NCI-H526 treated with DMSO at 0.1 percent for 48 hours (cell line): ENCODE data around the gene GIMAP2.
"Not testable (repeated sequence)": the region's sequence is repeated elsewhere in the genome, so short reads cannot be mapped to it uniquely, and the experiment has no call there.

Source experiments
- DNase-seq: peaks from one replicate; lab custom pipeline; 2025; lab: John Stamatoyannopoulos, UW

The GIMAP2 gene

GRCh38 chr7:150685219-150686029, at the start of gene GIMAP2:
Gene GIMAP2 (plus strand): TSS chr7:150685706. CDS start chr7:150687060, 1,354 bp downstream.
- no peak for DNase-seq

DNA sequence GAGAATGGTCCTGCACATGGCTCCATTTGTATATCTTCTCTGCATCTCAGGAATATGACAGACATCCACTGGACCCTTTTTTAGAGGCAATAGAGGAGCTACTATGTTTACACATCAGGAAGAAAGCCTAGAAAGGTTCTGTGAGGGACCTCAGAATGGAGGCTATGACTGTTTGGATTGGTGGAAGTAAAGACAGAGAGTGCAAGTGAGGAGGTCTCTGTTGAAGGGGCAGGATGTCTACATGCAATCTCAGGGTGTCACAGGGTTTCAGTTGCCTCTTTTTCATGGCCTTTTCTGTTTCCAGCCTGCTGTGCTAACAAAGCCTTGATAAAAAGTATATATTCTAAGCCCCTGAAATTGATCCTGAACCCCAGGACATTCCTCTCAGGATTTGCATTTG, 43.7 kb upstream of the GIMAP2 start:
- DNase-seq = no peak

DNA sequence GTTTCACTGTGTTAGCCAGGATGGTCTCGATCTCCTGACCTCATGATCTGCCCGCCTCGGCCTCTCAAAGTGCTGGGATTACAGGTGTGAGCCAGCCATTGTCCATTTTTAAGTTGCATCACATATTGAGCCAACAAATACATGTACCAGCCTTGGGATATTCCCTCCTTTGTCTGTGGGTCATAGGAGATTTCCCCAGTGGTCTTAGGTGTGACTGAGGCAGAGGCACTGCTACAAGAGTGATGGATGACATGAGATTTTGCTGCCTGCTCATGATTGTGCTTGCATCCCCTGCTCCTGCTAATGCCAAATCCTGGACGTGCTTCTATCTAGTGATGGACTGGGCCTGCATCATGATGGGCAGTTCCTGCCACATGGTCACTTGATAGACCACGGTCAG, 42.6 kb upstream of the GIMAP2 start:
- DNase-seq = no peak

- DNase-seq = no peak
Observed at GRCh38 chr7:150645259-150646020, 40.1 kb upstream of the GIMAP2 start.

GRCh38 chr7:150648353-150649079, 37.0 kb upstream of the GIMAP2 start:
- no peak for DNase-seq

DNA sequence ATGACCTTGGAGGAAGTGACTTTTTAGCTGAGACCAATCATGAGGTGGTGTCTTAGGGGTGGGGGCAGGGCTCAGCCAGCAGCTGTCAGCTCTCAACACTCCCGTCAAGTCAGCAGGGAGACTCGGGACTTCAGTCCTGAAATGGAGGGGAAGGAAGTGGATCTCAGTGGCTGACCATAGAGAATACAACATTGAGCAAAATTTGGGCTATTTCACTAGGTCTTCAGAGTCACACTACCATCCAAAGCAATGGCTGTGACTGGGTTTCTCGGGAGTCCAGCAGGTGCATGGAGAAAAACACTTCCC, 36.5 kb upstream of the GIMAP2 start:
- DNase-seq = no peak

DNA sequence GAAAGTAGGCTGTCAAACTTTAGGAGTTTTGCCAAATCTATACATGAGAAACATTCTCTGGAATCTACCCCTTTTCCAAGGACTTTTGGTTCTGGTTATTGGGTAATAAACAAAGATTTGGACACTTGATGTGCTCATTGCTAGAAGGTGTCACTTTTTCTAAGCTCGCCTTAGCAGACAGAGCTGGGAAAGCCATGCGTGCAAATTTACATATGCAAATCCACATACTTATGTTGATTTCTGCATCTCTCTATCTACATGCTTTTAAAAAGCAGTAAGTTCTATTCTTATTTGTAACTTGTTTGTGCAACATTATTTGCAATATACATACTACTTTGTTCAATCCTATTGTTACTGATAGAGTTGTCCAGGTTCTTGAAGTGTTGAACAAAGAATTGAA, 30.8 kb upstream of the GIMAP2 start:
- DNase-seq = no peak

DNA sequence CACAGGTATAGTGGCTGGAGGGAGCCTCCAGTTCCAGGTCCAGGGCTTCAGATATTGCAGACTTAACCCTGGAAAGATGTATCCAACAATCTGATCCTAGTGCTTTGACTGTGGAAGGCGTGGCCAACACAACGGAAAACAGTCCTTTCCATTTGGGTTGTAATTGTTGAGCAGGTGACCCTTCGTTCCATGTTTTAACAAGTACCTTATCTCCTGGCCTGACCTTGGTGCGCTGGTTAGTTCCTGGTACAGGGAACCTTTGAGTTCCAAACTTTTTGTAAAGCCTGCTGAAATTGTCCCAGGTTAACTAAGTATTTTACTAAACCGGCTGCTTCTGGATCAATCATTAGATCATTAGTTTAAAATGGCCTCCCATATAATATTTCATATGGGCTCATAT, 29.5 kb upstream of the GIMAP2 start:
- no peak for DNase-seq

GRCh38 chr7:150657526-150657925, 28.0 kb upstream of the GIMAP2 start:
- no peak for DNase-seq

DNA sequence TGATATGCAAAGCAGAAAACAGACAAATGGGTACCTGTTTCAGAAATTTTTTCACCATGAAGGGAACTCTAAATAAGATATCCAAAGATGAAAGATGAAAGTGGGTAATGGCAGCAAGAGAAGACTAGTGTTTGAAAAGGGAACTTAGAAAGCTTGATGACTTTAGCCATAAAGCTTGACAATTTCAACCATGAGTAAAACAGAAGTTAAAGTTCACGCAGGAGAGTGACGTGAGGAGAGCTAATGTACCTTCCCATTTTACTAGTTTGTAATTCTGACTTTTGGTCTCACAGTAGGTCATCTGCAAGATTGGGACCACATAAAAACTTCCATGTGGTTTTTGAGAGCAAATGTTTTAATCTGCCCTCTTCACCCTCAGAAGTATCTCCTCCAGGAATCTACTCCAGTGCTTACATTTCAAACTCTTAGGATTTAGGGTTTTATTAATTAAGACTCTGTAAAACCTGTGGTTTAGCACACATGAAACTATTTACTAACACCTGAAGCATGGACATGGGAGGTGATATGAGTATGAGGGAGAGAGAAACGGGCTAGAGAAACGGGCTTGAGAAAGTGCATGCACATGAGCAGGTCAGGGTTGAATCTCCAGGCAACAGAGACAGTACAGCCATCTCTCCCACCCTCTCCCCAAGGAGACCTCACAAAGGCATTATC, 24.4 kb upstream of the GIMAP2 start:
- no peak for DNase-seq

DNA sequence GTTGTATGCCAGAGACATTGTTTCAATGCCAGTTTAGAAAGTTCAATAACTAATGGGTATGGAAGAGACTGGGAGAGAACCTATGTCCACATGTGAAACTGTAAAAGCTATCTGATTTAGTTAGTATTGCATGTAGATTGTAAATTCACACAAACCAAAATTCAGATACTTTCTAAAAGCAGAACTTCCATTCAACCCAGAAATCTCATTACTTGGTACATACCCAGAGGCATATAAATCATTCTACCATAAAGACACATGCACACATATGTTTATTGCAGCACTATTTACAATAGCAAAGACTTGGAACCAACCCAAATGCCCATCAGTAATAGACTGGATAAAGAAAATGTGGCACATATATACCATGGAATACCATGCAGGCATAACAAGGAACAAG, 22.7 kb upstream of the GIMAP2 start:
- DNase-seq = not testable (repeated sequence)

- DNase-seq = no peak
Observed at GRCh38 chr7:150663802-150664494, 21.6 kb upstream of the GIMAP2 start.

GRCh38 chr7:150665089-150665748, 20.3 kb upstream of the GIMAP2 start:
- DNase-seq = no peak

GRCh38 chr7:150665896-150666295, 19.6 kb upstream of the GIMAP2 start:
- DNase-seq = no peak

DNA sequence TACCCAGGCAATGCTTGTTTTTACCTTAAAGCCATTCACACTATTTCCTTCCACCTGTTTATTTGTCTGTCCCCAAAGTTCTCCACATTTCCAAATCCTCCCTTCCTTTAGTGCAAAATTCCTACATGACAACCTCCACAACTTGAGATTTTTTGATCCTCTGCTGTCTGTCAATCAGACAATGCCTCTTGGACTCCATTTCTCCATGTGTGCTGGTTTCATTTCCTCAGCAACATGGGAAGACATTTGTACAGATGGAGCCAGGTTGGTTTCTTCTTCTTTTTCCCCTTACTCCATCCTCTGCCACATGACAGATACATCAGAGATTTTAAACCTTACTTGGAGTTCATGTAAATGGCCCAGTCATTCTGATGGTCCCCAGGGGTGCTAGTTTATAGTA, 19.1 kb upstream of the GIMAP2 start:
- DNase-seq = no peak

DNA sequence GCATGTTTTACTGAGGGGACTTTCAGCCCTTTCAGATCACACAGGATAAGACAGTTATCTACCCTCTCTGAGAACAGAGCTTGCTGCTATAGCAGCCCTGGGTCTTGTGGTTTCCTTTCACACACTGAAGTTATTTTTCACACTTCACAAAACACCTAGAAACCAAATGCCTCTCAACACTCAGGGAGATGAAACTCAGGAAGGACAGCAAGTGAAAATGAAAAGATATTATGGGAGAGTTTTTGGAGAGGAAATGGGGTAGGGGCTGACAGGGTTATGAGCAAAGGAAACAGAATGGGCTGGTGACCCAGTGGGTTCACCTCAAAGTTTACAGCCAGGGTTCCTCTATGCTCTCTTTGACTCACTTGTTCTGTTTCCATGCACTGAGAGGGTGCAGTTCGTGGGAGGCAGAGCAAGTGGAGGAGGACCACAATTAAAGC, 17.0 kb upstream of the GIMAP2 start:
- no peak for DNase-seq

GRCh38 chr7:150668977-150669376, 16.5 kb upstream of the GIMAP2 start:
- DNase-seq = no peak

- not testable (repeated sequence) for DNase-seq
Observed at GRCh38 chr7:150671798-150672585, 13.5 kb upstream of the GIMAP2 start.

DNA sequence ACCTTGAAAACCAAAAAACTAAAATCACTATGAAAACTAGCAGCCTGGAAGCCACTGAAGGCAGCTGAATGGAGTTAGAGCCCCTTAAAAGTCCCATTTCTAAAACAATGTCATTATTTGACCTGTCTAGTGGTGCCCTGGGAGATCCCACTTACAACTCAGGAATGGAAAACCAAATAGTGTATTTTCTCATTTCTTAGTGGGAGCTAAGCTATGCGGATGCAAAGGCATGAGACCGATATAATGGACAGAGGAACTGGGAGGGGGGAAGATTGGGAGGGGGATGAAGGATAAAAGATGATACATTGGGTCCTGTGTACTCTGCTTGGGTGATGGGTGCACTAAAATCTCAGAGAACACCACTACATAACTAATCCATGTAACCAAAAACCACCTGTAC, 9.8 kb upstream of the GIMAP2 start:
- no peak for DNase-seq

DNA sequence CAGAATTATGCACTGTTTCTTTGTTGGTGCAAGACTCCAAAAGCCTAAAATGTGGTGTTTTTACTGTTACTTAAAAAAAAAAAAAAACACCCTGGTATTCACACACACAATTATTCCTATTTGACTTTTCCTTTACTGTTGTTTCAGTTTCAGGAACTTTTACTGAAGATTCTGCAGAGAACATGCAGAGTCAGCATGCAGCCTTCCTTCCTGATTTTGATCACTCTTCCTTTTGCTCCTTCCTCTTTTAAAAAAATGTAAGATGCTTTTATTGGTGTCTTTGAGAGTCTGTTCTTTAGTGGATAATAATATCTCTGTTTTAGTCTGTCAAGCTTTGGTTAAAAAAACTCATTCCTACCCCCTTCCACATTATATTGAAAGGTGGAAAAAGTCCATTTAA, 9.2 kb upstream of the GIMAP2 start:
- DNase-seq = not testable (repeated sequence)
